Measurements from ENCODE around the gene SEPTIN8. TPM values are rescaled to one million over a fixed set of nuclear protein-coding genes. Genes with fewer than 3 reads are reported as not detected.

Gene SEPTIN8
- total and polyA plus RNA-seq, 3 experiments from 2014 or later = 2.8 to 38.1 (median 34.5) TPM

- ChIA-PET CTCF (no interaction called here), POLR2A (no interaction called here)
- Mint-ChIP-seq H3K4me1 (no peaks in the 10 kb centered on the region), H3K27me3 (peaks cover 10 to 24% of the 10 kb centered on the region in 2 donors), H3K27ac (peak overlapping the region in 2 of 8 donors; percentile 1 to 2), H3K9me3 (peaks cover 0 to 2% (median 0%) of the 10 kb centered on the region in 5 donors), H3K36me3 (peaks cover 0 to 3% (median 3%) of the 10 kb centered on the region in 3 donors), H3K4me3 (no peak overlapping the region)
- H3K27ac ChIP-seq (ENCODE audit: low read depth, low read length) = peak overlapping the region; percentile 51
- no peak for DNase-seq
- H3K27me3 ChIP-seq (ENCODE audit: insufficient read depth, low read length, poor library complexity, severe bottlenecking) = no peaks in the 10 kb centered on the region
- no peaks in the 10 kb centered on the region for H3K9me3 ChIP-seq (ENCODE audit: low read length)
- H3K4me3 ChIP-seq (ENCODE audit: low read length) = no peak overlapping the region
- no peaks in the 10 kb centered on the region for H3K4me1 ChIP-seq (ENCODE audit: insufficient read depth, low read length)
- H3K36me3 ChIP-seq (ENCODE audit: insufficient read depth, low read length) = no peaks in the 10 kb centered on the region
Measured at GRCh38 chr5:132788508-132788907, 11.5 kb upstream of the SEPTIN8 start.

GRCh38 chr5:132787076-132787475, 10.0 kb upstream of the SEPTIN8 start:
- no peak overlapping the region for H3K4me3 Mint-ChIP-seq
- CTCF ChIA-PET = interaction anchor here (1.6 kb wide), 1 partner anchor 33 kb away, joined by 6 read pairs; no protein-coding TSS in a partner anchor
- no peak for DNase-seq
- Histone ChIP-seq H3K27me3 (ENCODE audit: insufficient read depth, low read length, poor library complexity, severe bottlenecking) (no peaks in the 10 kb centered on the region), H3K9me3 (ENCODE audit: low read length) (no peaks in the 10 kb centered on the region), H3K36me3 (ENCODE audit: insufficient read depth, low read length) (no peaks in the 10 kb centered on the region), H3K4me1 (ENCODE audit: insufficient read depth, low read length) (no peaks in the 10 kb centered on the region), H3K4me3 (ENCODE audit: low read length) (no peak overlapping the region), H3K27ac (ENCODE audit: low read depth, low read length) (peak overlapping the region; percentile 51)
- H3K9me3 Mint-ChIP-seq = peaks cover 0 to 2% (median 0%) of the 10 kb centered on the region in 5 donors
- POLR2A ChIA-PET = no interaction called here
- peaks cover 9 to 18% of the 10 kb centered on the region in 2 donors for H3K27me3 Mint-ChIP-seq
- no peaks in the 10 kb centered on the region for H3K4me1 Mint-ChIP-seq
- H3K27ac Mint-ChIP-seq = no peak overlapping the region
- peaks cover 0 to 3% (median 3%) of the 10 kb centered on the region in 3 donors for H3K36me3 Mint-ChIP-seq

- no peak for DNase-seq
- H3K4me3 Mint-ChIP-seq = no peak overlapping the region
- Histone ChIP-seq H3K36me3 (ENCODE audit: insufficient read depth, low read length) (no peaks in the 10 kb centered on the region), H3K9me3 (ENCODE audit: low read length) (no peaks in the 10 kb centered on the region), H3K27ac (ENCODE audit: low read depth, low read length) (no peak overlapping the region), H3K27me3 (ENCODE audit: insufficient read depth, low read length, poor library complexity, severe bottlenecking) (no peaks in the 10 kb centered on the region), H3K4me3 (ENCODE audit: low read length) (no peak overlapping the region), H3K4me1 (ENCODE audit: insufficient read depth, low read length) (no peaks in the 10 kb centered on the region)
- ChIA-PET CTCF (no interaction called here), POLR2A (no interaction called here)
- H3K27ac Mint-ChIP-seq = no peak overlapping the region
- peaks cover 1 to 6% (median 3%) of the 10 kb centered on the region in 3 donors for H3K4me1 Mint-ChIP-seq
- H3K27me3 Mint-ChIP-seq = peaks cover 14 to 19% of the 10 kb centered on the region in 2 donors
- H3K36me3 Mint-ChIP-seq = peaks cover 0 to 3% (median 0%) of the 10 kb centered on the region in 3 donors
- peaks cover 0 to 2% (median 0%) of the 10 kb centered on the region in 5 donors for H3K9me3 Mint-ChIP-seq
Measured at GRCh38 chr5:132785864-132786263, 8.8 kb upstream of the SEPTIN8 start.

GRCh38 chr5:132785365-132785764, 8.3 kb upstream of the SEPTIN8 start:
- H3K36me3 ChIP-seq (ENCODE audit: insufficient read depth, low read length) = no peaks in the 10 kb centered on the region
- H3K27ac ChIP-seq (ENCODE audit: low read depth, low read length) = no peak overlapping the region
- H3K9me3 ChIP-seq (ENCODE audit: low read length) = no peaks in the 10 kb centered on the region
- POLR2A ChIA-PET = no interaction called here
- H3K27me3 Mint-ChIP-seq = peaks cover 16 to 17% of the 10 kb centered on the region in 2 donors
- CTCF ChIA-PET = no interaction called here
- no peaks in the 10 kb centered on the region for H3K4me1 ChIP-seq (ENCODE audit: insufficient read depth, low read length)
- H3K36me3 Mint-ChIP-seq = peaks cover 0 to 1% (median 0%) of the 10 kb centered on the region in 3 donors
- no peaks in the 10 kb centered on the region for H3K27me3 ChIP-seq (ENCODE audit: insufficient read depth, low read length, poor library complexity, severe bottlenecking)
- H3K4me1 Mint-ChIP-seq = peaks cover 6 to 11% (median 8%) of the 10 kb centered on the region in 3 donors
- peaks cover 0 to under 1% (median 0%) of the 10 kb centered on the region in 5 donors for H3K9me3 Mint-ChIP-seq
- no peak overlapping the region for H3K4me3 Mint-ChIP-seq
- DNase-seq = no peak
- no peak overlapping the region for H3K4me3 ChIP-seq (ENCODE audit: low read length)
- no peak overlapping the region for H3K27ac Mint-ChIP-seq

- H3K27me3 Mint-ChIP-seq = peaks cover 16% of the 10 kb centered on the region in 2 donors
- no peaks in the 10 kb centered on the region for H3K9me3 ChIP-seq (ENCODE audit: low read length)
- POLR2A ChIA-PET = no interaction called here
- peak overlapping the region in 1 of 7 donors; percentile 53 for H3K4me3 Mint-ChIP-seq
- no peaks in the 10 kb centered on the region for H3K27me3 ChIP-seq (ENCODE audit: insufficient read depth, low read length, poor library complexity, severe bottlenecking)
- CTCF ChIA-PET = interaction anchor here (1.0 to 1.9 kb wide), 3 partner anchors 10 to 38 kb away, joined by 5 to 7 read pairs (median 6); partner anchors contain the start of gene CCNI2
- H3K27ac Mint-ChIP-seq = no peak overlapping the region
- H3K4me1 Mint-ChIP-seq = peaks cover 17 to 29% (median 23%) of the 10 kb centered on the region in 3 donors
- H3K36me3 ChIP-seq (ENCODE audit: insufficient read depth, low read length) = no peaks in the 10 kb centered on the region
- no peak overlapping the region for H3K4me3 ChIP-seq (ENCODE audit: low read length)
- H3K9me3 Mint-ChIP-seq = no peaks in the 10 kb centered on the region
- peaks cover 10% of the 10 kb centered on the region for H3K4me1 ChIP-seq (ENCODE audit: insufficient read depth, low read length)
- no peak for DNase-seq
- no peak overlapping the region for H3K27ac ChIP-seq (ENCODE audit: low read depth, low read length)
- H3K36me3 Mint-ChIP-seq = no peaks in the 10 kb centered on the region
Measured at GRCh38 chr5:132782101-132782500, 5.1 kb upstream of the SEPTIN8 start.

- H3K27me3 Mint-ChIP-seq = peaks cover 13 to 16% of the 10 kb centered on the region in 2 donors
Measured at GRCh38 chr5:132781029-132781428, 4.0 kb upstream of the SEPTIN8 start.

GRCh38 chr5:132780577-132780976, 3.5 kb upstream of the SEPTIN8 start:
- Histone ChIP-seq H3K4me3 (ENCODE audit: low read length) (no peak overlapping the region), H3K27ac (ENCODE audit: low read depth, low read length) (no peak overlapping the region), H3K9me3 (ENCODE audit: low read length) (no peaks in the 10 kb centered on the region), H3K27me3 (ENCODE audit: insufficient read depth, low read length, poor library complexity, severe bottlenecking) (no peaks in the 10 kb centered on the region), H3K36me3 (ENCODE audit: insufficient read depth, low read length) (no peaks in the 10 kb centered on the region), H3K4me1 (ENCODE audit: insufficient read depth, low read length) (peaks cover 15% of the 10 kb centered on the region)
- ChIA-PET POLR2A (no interaction called here), CTCF (no interaction called here)
- DNase-seq = peak in 1 of 5 donors; percentile 9
- Mint-ChIP-seq H3K9me3 (no peaks in the 10 kb centered on the region), H3K4me1 (peaks cover 21 to 37% (median 30%) of the 10 kb centered on the region in 3 donors), H3K27ac (no peak overlapping the region), H3K36me3 (no peaks in the 10 kb centered on the region), H3K4me3 (peak overlapping the region in 1 of 7 donors; percentile 15), H3K27me3 (peaks cover 12% of the 10 kb centered on the region in 2 donors)

More at GRCh38 chr5:132781029-132781428, 4.0 kb upstream of the SEPTIN8 start:
- POLR2A ChIA-PET = no interaction called here
- no peaks in the 10 kb centered on the region for H3K36me3 ChIP-seq (ENCODE audit: insufficient read depth, low read length)
- peaks cover 18 to 32% (median 25%) of the 10 kb centered on the region in 3 donors for H3K4me1 Mint-ChIP-seq
- H3K27ac ChIP-seq (ENCODE audit: low read depth, low read length) = no peak overlapping the region
- no peak overlapping the region for H3K27ac Mint-ChIP-seq
- H3K27me3 ChIP-seq (ENCODE audit: insufficient read depth, low read length, poor library complexity, severe bottlenecking) = no peaks in the 10 kb centered on the region
- H3K4me3 Mint-ChIP-seq = peak overlapping the region in 1 of 7 donors; percentile 15
- H3K4me3 ChIP-seq (ENCODE audit: low read length) = no peak overlapping the region
- H3K9me3 ChIP-seq (ENCODE audit: low read length) = no peaks in the 10 kb centered on the region
- no peak for DNase-seq
- peaks cover 15% of the 10 kb centered on the region for H3K4me1 ChIP-seq (ENCODE audit: insufficient read depth, low read length)
- CTCF ChIA-PET = interaction anchor here (1.0 kb wide), 1 partner anchor 39 kb away, joined by 7 read pairs; no protein-coding TSS in a partner anchor
- H3K36me3 Mint-ChIP-seq = no peaks in the 10 kb centered on the region
- H3K9me3 Mint-ChIP-seq = no peaks in the 10 kb centered on the region

GRCh38 chr5:132779961-132780360, 2.9 kb upstream of the SEPTIN8 start:
- Mint-ChIP-seq H3K9me3 (no peaks in the 10 kb centered on the region), H3K27ac (no peak overlapping the region), H3K36me3 (no peaks in the 10 kb centered on the region), H3K4me1 (peaks cover 24 to 41% (median 34%) of the 10 kb centered on the region in 3 donors), H3K4me3 (peak overlapping the region in 1 of 7 donors; percentile 65), H3K27me3 (peaks cover 7 to 9% of the 10 kb centered on the region in 2 donors)
- no peak overlapping the region for H3K4me3 ChIP-seq (ENCODE audit: low read length)
- H3K9me3 ChIP-seq (ENCODE audit: low read length) = no peaks in the 10 kb centered on the region
- peaks cover 15% of the 10 kb centered on the region for H3K4me1 ChIP-seq (ENCODE audit: insufficient read depth, low read length)
- no peaks in the 10 kb centered on the region for H3K27me3 ChIP-seq (ENCODE audit: insufficient read depth, low read length, poor library complexity, severe bottlenecking)
- no peak overlapping the region for H3K27ac ChIP-seq (ENCODE audit: low read depth, low read length)
- CTCF ChIA-PET = interaction anchor here (1.8 to 2.3 kb wide), 2 partner anchors 33 to 41 kb away, joined by 4 to 6 read pairs; partner anchors contain the start of gene CCNI2
- POLR2A ChIA-PET = no interaction called here
- H3K36me3 ChIP-seq (ENCODE audit: insufficient read depth, low read length) = no peaks in the 10 kb centered on the region
- DNase-seq = no peak
